H1 (cell line): ENCODE results near the gene STKLD1. TPM values are rescaled to one million over a fixed set of nuclear protein-coding genes. Genes with fewer than 3 reads are reported as not detected.

ENCODE experiments used
- CTCF ChIA-PET: fragments of 300-600 bp; sonication (Branson Sonifier 250); formaldehyde crosslinking; loops from one replicate; lab custom pipeline; 2021; ENCODE audit not compliant: partially characterized antibody; lab: Charles Lee
- POLR2A ChIA-PET: fragments of 300-600 bp; sonication (Branson Sonifier 250); formaldehyde crosslinking; loops from one replicate; lab custom pipeline; 2021; ENCODE audit warnings: inconsistent platforms; ENCODE audit not compliant: partially characterized antibody; lab: Charles Lee
- DNase-seq, 2 experiments: peaks; one replicate each; pipeline versions ENCODE4 v3.0.0 to v3.0.0-alpha.2; 2010 to 2022; ENCODE audit warnings: low spot score in 2 of 2, low read depth in 1 of 2, mixed read lengths in 1 of 2
- FAIRE-seq: peaks from 2 replicates; lab custom pipeline; 2011; peaks lifted over from hg19 to GRCh38; lab: Jason Lieb, UNC
- H2AFZ ChIP-seq: 2 replicates; pipeline ENCODE4 v1.8.1; 2012; ENCODE audit warnings: low read length, inconsistent platforms
- H2AK5ac ChIP-seq: 2 replicates; pipeline ENCODE4 v1.6.1; 2013; ENCODE audit warnings: low read depth, low read length
- H2BK120ac ChIP-seq: replicated peaks from 2 replicates; pipeline ENCODE3; 2013; ENCODE audit warnings: low read depth, low read length, inconsistent platforms
- H2BK12ac ChIP-seq: 2 replicates; pipeline ENCODE4 v1.6.1; 2013; ENCODE audit warnings: low read depth, low read length
- H2BK15ac ChIP-seq: 2 replicates; pipeline ENCODE4 v1.6.1; 2013; ENCODE audit warnings: low read length
- H2BK20ac ChIP-seq: 2 replicates; pipeline ENCODE4 v1.6.1; 2013; ENCODE audit warnings: low read length
- H2BK5ac ChIP-seq: 2 replicates; pipeline ENCODE4 v1.6.1; 2013; ENCODE audit warnings: low read depth, low read length
- H3K14ac ChIP-seq: 2 replicates; pipeline ENCODE4 v1.6.1; 2013; ENCODE audit warnings: inconsistent platforms; ENCODE audit not compliant: insufficient read length
- H3K18ac ChIP-seq: 2 replicates; pipeline ENCODE4 v1.6.1; 2013; ENCODE audit warnings: low read length; ENCODE audit errors: extremely low read depth
- H3K23ac ChIP-seq: 2 replicates; pipeline ENCODE4 v1.6.1; 2013; ENCODE audit warnings: inconsistent platforms; ENCODE audit not compliant: insufficient read length
- H3K23me2 ChIP-seq: 2 replicates; pipeline ENCODE4 v1.6.1; 2013; ENCODE audit warnings: low read depth, low read length
- H3K27ac ChIP-seq: 2 replicates; pipeline ENCODE4 v1.6.1; 2011; ENCODE audit warnings: low read depth, low read length, inconsistent platforms
- H3K27me3 ChIP-seq, 4 experiments: replicated peaks in 1 of 4; 1 replicate in 1 of 4; 2 replicates in 3 of 4; pipeline versions ENCODE4 v1.6.1 to v1.8.1; 2011 to 2013; ENCODE audit warnings: low read length in 3 of 4, mild to moderate bottlenecking in 3 of 4, inconsistent platforms in 2 of 4, mixed read lengths in 2 of 4, moderate library complexity in 1 of 4; ENCODE audit not compliant: control insufficient read depth in 3 of 4, insufficient read depth in 3 of 4; ENCODE audit errors: extremely low read depth in 1 of 4
- H3K36me3 ChIP-seq, 4 experiments: 2 replicates each; pipeline versions ENCODE4 v1.6.1 to v1.8.1; 2011 to 2013; ENCODE audit warnings: mild to moderate bottlenecking in 4 of 4, low read length in 3 of 4, moderate library complexity in 2 of 4, control low read depth in 1 of 4, inconsistent platforms in 1 of 4; ENCODE audit not compliant: insufficient read depth in 4 of 4, control insufficient read depth in 2 of 4
- H3K4ac ChIP-seq: replicated peaks from 2 replicates; pipeline ENCODE3; 2013; ENCODE audit warnings: low read length, low read depth, mixed read lengths, inconsistent platforms; ENCODE audit not compliant: insufficient read length
- H3K4me1 ChIP-seq, 4 experiments: replicated peaks in 1 of 4; 1 replicate in 1 of 4; 2 replicates in 3 of 4; pipeline versions ENCODE4 v1.6.1 to v1.8.1; 2011 to 2013; ENCODE audit warnings: low read length in 3 of 4, inconsistent platforms in 2 of 4, mixed read lengths in 1 of 4; ENCODE audit not compliant: insufficient read depth in 4 of 4, control insufficient read depth in 3 of 4
- H3K4me2 ChIP-seq, 2 experiments: 2 replicates each; pipeline versions ENCODE4 v1.6.1 to v1.8.1; 2011 to 2013; ENCODE audit warnings: low read depth in 2 of 2, low read length in 2 of 2, control low read depth in 1 of 2, inconsistent platforms in 1 of 2, mild to moderate bottlenecking in 1 of 2; ENCODE audit not compliant: insufficient read depth in 1 of 2
- H3K4me3 ChIP-seq, 4 experiments: fragments of 200-600, 300-600 bp in 1 of 4; sonication (generic), shearing (Covaris generic), sonication (Bioruptor Twin) in 1 of 4; 2 replicates each; pipeline versions ENCODE4 v1.5.1 to v1.8.1; 2011 to 2016; ENCODE audit warnings: low read length in 4 of 4, low read depth in 3 of 4, control low read depth in 2 of 4, inconsistent platforms in 2 of 4, mild to moderate bottlenecking in 2 of 4, mixed read lengths in 1 of 4, moderate library complexity in 1 of 4; ENCODE audit not compliant: insufficient read depth in 2 of 4; ENCODE audit errors: extremely low read depth in 1 of 4
- H3K56ac ChIP-seq: replicated peaks from 2 replicates; pipeline ENCODE3; 2013; ENCODE audit warnings: low read depth, mild to moderate bottlenecking, mixed read lengths, low read length, inconsistent platforms; ENCODE audit not compliant: insufficient read length
- H3K79me1 ChIP-seq: 2 replicates; pipeline ENCODE4 v1.6.1; 2013; ENCODE audit warnings: low read depth, low read length, control low read depth
- H3K79me2 ChIP-seq, 2 experiments: 2 replicates each; pipeline versions ENCODE4 v1.6.1 to v1.8.1; 2012 to 2013; ENCODE audit warnings: low read length in 2 of 2, mild to moderate bottlenecking in 2 of 2, inconsistent platforms in 1 of 2; ENCODE audit not compliant: insufficient read depth in 2 of 2, control insufficient read depth in 1 of 2
- H3K9ac ChIP-seq, 4 experiments: replicated peaks in 1 of 4; 1 replicate in 1 of 4; 2 replicates in 3 of 4; pipeline versions ENCODE4 v1.6.1 to v1.8.1; 2011 to 2013; ENCODE audit warnings: low read depth in 3 of 4, low read length in 3 of 4, control low read depth in 2 of 4, mild to moderate bottlenecking in 2 of 4, moderate library complexity in 2 of 4, inconsistent platforms in 1 of 4; ENCODE audit errors: extremely low read depth in 1 of 4
- H3K9me3 ChIP-seq, 2 experiments: 2 replicates each; pipeline versions ENCODE4 v1.6.1 to v1.8.1; 2012 to 2013; ENCODE audit warnings: mild to moderate bottlenecking in 2 of 2, moderate library complexity in 2 of 2, control low read depth in 1 of 2, inconsistent platforms in 1 of 2, low read depth in 1 of 2, low read length in 1 of 2, mixed read lengths in 1 of 2; ENCODE audit not compliant: insufficient read depth in 2 of 2
- H4K20me1 ChIP-seq, 2 experiments: replicated peaks in 1 of 2; 2 replicates each; pipeline versions ENCODE3 to v1.8.1; 2011 to 2013; ENCODE audit warnings: inconsistent platforms in 2 of 2, low read length in 2 of 2, mild to moderate bottlenecking in 1 of 2; ENCODE audit not compliant: insufficient read depth in 2 of 2, control insufficient read depth in 1 of 2
- H4K5ac ChIP-seq: 2 replicates; pipeline ENCODE4 v1.6.1; 2013; ENCODE audit warnings: low read length, low read depth, mixed read lengths, inconsistent platforms; ENCODE audit not compliant: insufficient read length
- H4K8ac ChIP-seq: 2 replicates; pipeline ENCODE4 v1.8.0; 2013; ENCODE audit warnings: mild to moderate bottlenecking, moderate library complexity, low read length, inconsistent platforms; ENCODE audit not compliant: insufficient read depth; ENCODE audit errors: extremely low read depth
- H4K91ac ChIP-seq: replicated peaks from 2 replicates; pipeline ENCODE3; 2013; ENCODE audit warnings: low read length, mixed read lengths, inconsistent platforms; ENCODE audit not compliant: insufficient read length
- CTBP2 ChIP-seq: IDR thresholded peaks from 2 replicates; pipeline ENCODE4 v1.7.0; 2011; ENCODE audit warnings: borderline replicate concordance, mild to moderate bottlenecking, moderate library complexity, mixed read lengths, low read length; ENCODE audit not compliant: insufficient read depth, insufficient read length
- CTCF ChIP-seq, 3 experiments: IDR thresholded peaks; 1 replicate in 2 of 3; 2 replicates in 1 of 3; pipeline versions ENCODE4 v1.5.1 to v1.6.1; 2011; ENCODE audit warnings: low read length in 3 of 3, mild to moderate bottlenecking in 3 of 3, inconsistent platforms in 2 of 3, low read depth in 1 of 3, moderate library complexity in 1 of 3; ENCODE audit not compliant: insufficient read depth in 1 of 3; ENCODE audit errors: control extremely low read depth in 1 of 3
- POU5F1 ChIP-seq: IDR thresholded peaks from 2 replicates; pipeline ENCODE4 v1.6.1; 2011; ENCODE audit warnings: low read depth, mild to moderate bottlenecking, low read length, moderate library complexity
- RFX5 ChIP-seq: IDR thresholded peaks from 2 replicates; pipeline ENCODE4 v1.6.1; 2011; ENCODE audit warnings: low read depth, low read length, improper control_type of control experiment, borderline replicate concordance
- SUZ12 ChIP-seq: fragments of 200-600 bp; sonication (generic); IDR thresholded peaks from 2 replicates; pipeline ENCODE4 v1.6.1; 2012; ENCODE audit warnings: mild to moderate bottlenecking, inconsistent platforms, low read length, moderate library complexity, mixed read lengths
- USF2 ChIP-seq: IDR thresholded peaks from 2 replicates; pipeline ENCODE4 v1.6.1; 2011; ENCODE audit warnings: low read length, improper control_type of control experiment
- WGBS, 2 experiments: shearing (Covaris generic) in 1 of 2; methylation state at CpG; one replicate each; pipeline versions ENCODE4 v1.1.6 to v1.1.7; 2013 to 2015; ENCODE audit warnings: low lambda C conversion rate in 2 of 2, mixed read lengths in 2 of 2, inconsistent platforms in 1 of 2, low coverage in 1 of 2, missing lambda C conversion rate in 1 of 2; ENCODE audit not compliant: insufficient replicate concordance in 2 of 2, insufficient coverage in 1 of 2, insufficient read length in 1 of 2; ENCODE audit errors: extremely low coverage in 1 of 2, missing lambda C conversion rate in 1 of 2; 5-methylcytosine and 5-hydroxymethylcytosine counted together
- polyA plus RNA-seq, 7 experiments: library from polyadenylated mRNA; depleted of rRNA in 3 of 7; stranded (reverse) in 5 of 7; unstranded in 2 of 7; fragments of >200 nt in 5 of 7; fragments of 200-250 nt in 2 of 7; gene quantifications; 1 replicate in 5 of 7; 2 replicates in 1 of 7; 4 replicates in 1 of 7; pipeline versions ENCODE4 v1.2.1 to v1.2.3, GENCODE V29; 2011 to 2013; ENCODE audit warnings: missing spikeins in 2 of 7, mixed read lengths in 2 of 7
- total RNA-seq: library from RNA; stranded (reverse); fragmentation: NEBNext Ultra II Directional; extraction: Animal tissue kit (Norgen Biotek cat#: 25700); gene quantifications from 2 replicates; pipeline ENCODE4 v1.2.1, GENCODE V29; 2021
- TF ChIP-seq, protein P1 (sequence below): IDR thresholded peaks from 2 replicates; pipeline ENCODE4 v1.6.1; 2012; ENCODE audit warnings: low read length, inconsistent platforms

The STKLD1 gene
- total and polyA plus RNA-seq, 2 of the 8 experiments (the other 6 are each of a cell fraction or from before 2014, with no cell fraction given), result 0.26 TPM; not detected in 1

GRCh38 chr9:133367221-133367620 is 8.9 kb upstream of the STKLD1 start:
- no peak overlapping the region for H2BK120ac ChIP-seq
- H3K4me2 ChIP-seq, result no peak overlapping the region
- H4K91ac ChIP-seq, result no peak overlapping the region
- H3K23ac ChIP-seq, result no peak overlapping the region
- no peaks in the 10 kb centered on the region for H3K27me3 ChIP-seq
- no peak for FAIRE-seq
- no peak overlapping the region for H2BK12ac ChIP-seq
- H4K8ac ChIP-seq, result no peak overlapping the region
- no peaks in the 10 kb centered on the region; a peak in 1 of 7 replicates for H3K4me1 ChIP-seq
- no peak for DNase-seq
- H2BK15ac ChIP-seq, result no peak overlapping the region
- no peak overlapping the region for H3K9ac ChIP-seq
- WGBS, 2 experiments, result 96% methylated on average over 16 of the region's 22 CpGs; no CpG with 5 or more reads in 1 of the 2 experiments
- H4K20me1 ChIP-seq, result peaks cover 43 to 59% of the 10 kb centered on the region in 2 experiments
- no peaks in the 10 kb centered on the region for H3K23me2 ChIP-seq
- peaks cover 11 to 58% of the 10 kb centered on the region in 2 experiments; a peak in 3 of 4 replicates for H3K79me2 ChIP-seq
- H3K27ac ChIP-seq, result no peak overlapping the region
- no peak overlapping the region for H2BK5ac ChIP-seq
- peaks cover 13 to 48% (median 40%) of the 10 kb centered on the region in 4 experiments for H3K36me3 ChIP-seq
- H3K4me3 ChIP-seq, result no peak overlapping the region
- H3K9me3 ChIP-seq, result no peaks in the 10 kb centered on the region
- no peak overlapping the region for H2BK20ac ChIP-seq
- H3K56ac ChIP-seq, result no peak overlapping the region
- H3K14ac ChIP-seq, result no peak overlapping the region
- H3K4ac ChIP-seq, result no peak overlapping the region
- no peak overlapping the region for H4K5ac ChIP-seq
- H2AFZ ChIP-seq, result no peak overlapping the region
- peaks cover 37% of the 10 kb centered on the region for H3K79me1 ChIP-seq
- ChIA-PET CTCF (interaction anchor here (1.0 to 10.1 kb wide), 5 partner anchors 10 to 92 kb away, joined by 3 to 90 read pairs (median 3); partner anchors contain the start of genes SURF1 and SURF2), POLR2A (interaction anchor here (0.6 to 19.9 kb wide), 6 partner anchors 10 to 337 kb away, joined by 3 to 461 read pairs (median 3); partner anchors contain the start of genes GTF3C5, MED22, RPL7A and STKLD1)
- H2AK5ac ChIP-seq, result no peak overlapping the region
- H3K18ac ChIP-seq, result no peak overlapping the region
- TF ChIP-seq USF2, result no peak
- no peak for TF ChIP-seq SUZ12
- TF ChIP-seq POU5F1, result no peak
- TF ChIP-seq RFX5, result no peak
- TF ChIP-seq CTBP2, result no peak
- TF ChIP-seq, protein P1, sequence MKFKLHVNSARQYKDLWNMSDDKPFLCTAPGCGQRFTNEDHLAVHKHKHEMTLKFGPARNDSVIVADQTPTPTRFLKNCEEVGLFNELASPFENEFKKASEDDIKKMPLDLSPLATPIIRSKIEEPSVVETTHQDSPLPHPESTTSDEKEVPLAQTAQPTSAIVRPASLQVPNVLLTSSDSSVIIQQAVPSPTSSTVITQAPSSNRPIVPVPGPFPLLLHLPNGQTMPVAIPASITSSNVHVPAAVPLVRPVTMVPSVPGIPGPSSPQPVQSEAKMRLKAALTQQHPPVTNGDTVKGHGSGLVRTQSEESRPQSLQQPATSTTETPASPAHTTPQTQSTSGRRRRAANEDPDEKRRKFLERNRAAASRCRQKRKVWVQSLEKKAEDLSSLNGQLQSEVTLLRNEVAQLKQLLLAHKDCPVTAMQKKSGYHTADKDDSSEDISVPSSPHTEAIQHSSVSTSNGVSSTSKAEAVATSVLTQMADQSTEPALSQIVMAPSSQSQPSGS, result no peak
- no peak for TF ChIP-seq CTCF (IDR thresholded peaks at IDR 0.05; ENCODE audit: control extremely low read depth in 1 of 3, insufficient read depth in 1 of 3, low read depth in 1 of 3, low read length in 3 of 3)
